ENCODE data around the gene P3H3.
A peak's percentile ranks its signal among the peaks of the same experiment; 100 is the strongest.
"Not testable (repeated sequence)": the region's sequence is repeated elsewhere in the genome, so short reads cannot be mapped to it uniquely, and the experiment has no call there.

Gene P3H3

DNA sequence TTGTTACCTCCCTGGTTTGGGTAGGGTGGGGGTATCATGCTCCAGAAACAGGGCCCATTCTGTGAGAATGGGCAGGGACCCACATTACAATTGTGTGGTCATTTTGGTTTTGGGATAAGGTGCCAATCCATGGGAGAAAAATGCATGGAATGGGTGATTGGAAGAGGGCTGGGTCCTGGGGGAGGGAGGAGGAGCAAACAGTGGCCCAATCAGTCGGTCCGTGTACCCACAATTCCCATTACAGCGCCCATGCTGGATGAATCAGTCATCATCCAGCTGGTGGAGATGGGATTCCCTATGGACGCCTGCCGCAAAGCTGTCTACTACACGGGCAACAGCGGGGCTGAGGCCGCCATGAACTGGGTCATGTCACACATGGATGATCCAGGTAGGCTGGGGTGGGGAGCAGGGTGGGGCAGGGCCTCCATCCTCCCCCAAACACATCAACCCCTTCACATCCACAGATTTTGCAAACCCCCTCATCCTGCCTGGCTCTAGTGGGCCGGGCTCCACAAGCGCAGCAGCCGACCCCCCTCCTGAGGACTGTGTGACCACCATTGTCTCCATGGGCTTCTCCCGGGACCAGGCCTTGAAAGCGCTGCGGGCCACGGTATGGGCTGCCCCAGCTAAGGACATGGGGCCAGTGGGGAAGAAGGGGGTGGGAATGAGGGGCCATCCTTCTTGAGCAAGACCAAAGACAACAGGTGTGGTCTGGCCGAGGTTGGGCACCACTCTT is 35.5 kb downstream of the P3H3 start:
- Histone ChIP-seq H3K9me3 (ENCODE audit: control insufficient read depth, low read length) (no peaks in the 10 kb centered on the region), H3K4me3 (ENCODE audit: low read length) (no peak overlapping the region), H3K4me1 (ENCODE audit: control insufficient read depth, insufficient read depth, low read length) (peaks cover 14% of the 10 kb centered on the region), H3K27me3 (replicated peaks; ENCODE audit: control insufficient read depth, insufficient read depth, low read length) (no peaks in the 10 kb centered on the region), H3K36me3 (ENCODE audit: control insufficient read depth, insufficient read depth, low read length, severe bottlenecking) (peaks cover 71% of the 10 kb centered on the region), H3K9ac (ENCODE audit: low read length) (no peak overlapping the region)
- DNase-seq (ENCODE audit: low read depth) = no peak

GRCh38 chr12:6865307-6865706 is 37.1 kb downstream of the P3H3 start:
- peaks cover 29% of the 10 kb centered on the region for H3K4me1 ChIP-seq (ENCODE audit: control insufficient read depth, insufficient read depth, low read length)
- not testable (repeated sequence) for H3K4me3 ChIP-seq (ENCODE audit: low read length); H3K9ac ChIP-seq (ENCODE audit: low read length); H3K27me3 ChIP-seq (replicated peaks; ENCODE audit: control insufficient read depth, insufficient read depth, low read length); H3K9me3 ChIP-seq (ENCODE audit: control insufficient read depth, low read length); DNase-seq (ENCODE audit: low read depth)
- peaks cover 68% of the 10 kb centered on the region for H3K36me3 ChIP-seq (ENCODE audit: control insufficient read depth, insufficient read depth, low read length, severe bottlenecking)

DNA sequence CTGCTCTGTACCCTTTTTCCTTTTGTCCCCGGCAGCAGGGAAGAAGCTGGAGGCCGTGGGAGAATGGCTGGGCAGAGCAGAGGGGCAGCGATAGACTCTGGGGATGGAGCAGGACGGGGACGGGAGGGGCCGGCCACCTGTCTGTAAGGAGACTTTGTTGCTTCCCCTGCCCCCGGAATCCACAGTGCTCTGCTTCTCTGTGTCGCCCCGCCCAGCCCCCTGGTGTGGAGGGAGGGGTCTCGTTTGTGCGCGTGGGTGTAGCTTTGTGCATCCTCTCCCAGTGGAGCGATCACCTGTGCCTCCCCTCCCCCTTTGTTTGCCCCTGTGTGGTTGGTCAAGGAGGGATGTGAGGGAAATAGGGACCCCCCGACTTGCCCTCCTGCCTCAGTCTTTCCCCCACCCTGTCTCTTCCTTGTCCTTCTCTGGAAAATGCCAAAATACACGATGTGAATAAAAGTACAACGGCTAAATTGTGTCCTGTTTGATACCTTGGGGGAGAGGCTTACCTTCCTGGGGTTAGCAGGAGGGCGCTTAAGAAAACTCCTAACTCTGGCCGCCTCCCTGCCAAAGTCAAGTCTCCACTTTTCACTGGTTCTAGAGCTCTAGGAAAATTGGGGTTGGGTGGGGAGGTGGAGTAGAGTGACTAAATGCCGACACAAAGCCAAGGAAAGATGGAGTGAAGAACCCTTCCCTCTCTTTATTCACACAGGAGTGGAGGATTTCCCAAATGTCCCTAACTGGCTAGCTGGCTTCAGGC is 38.1 kb downstream of the P3H3 start:
- Histone ChIP-seq H3K27me3 (replicated peaks; ENCODE audit: control insufficient read depth, insufficient read depth, low read length) (no peaks in the 10 kb centered on the region), H3K4me3 (ENCODE audit: low read length) (peak overlapping the region; percentile 78), H3K36me3 (ENCODE audit: control insufficient read depth, insufficient read depth, low read length, severe bottlenecking) (peaks cover 68% of the 10 kb centered on the region), H3K9ac (ENCODE audit: low read length) (peak overlapping the region; percentile 85), H3K4me1 (ENCODE audit: control insufficient read depth, insufficient read depth, low read length) (peaks cover 33% of the 10 kb centered on the region), H3K9me3 (ENCODE audit: control insufficient read depth, low read length) (no peaks in the 10 kb centered on the region)
- no peak for DNase-seq (ENCODE audit: low read depth)

DNA sequence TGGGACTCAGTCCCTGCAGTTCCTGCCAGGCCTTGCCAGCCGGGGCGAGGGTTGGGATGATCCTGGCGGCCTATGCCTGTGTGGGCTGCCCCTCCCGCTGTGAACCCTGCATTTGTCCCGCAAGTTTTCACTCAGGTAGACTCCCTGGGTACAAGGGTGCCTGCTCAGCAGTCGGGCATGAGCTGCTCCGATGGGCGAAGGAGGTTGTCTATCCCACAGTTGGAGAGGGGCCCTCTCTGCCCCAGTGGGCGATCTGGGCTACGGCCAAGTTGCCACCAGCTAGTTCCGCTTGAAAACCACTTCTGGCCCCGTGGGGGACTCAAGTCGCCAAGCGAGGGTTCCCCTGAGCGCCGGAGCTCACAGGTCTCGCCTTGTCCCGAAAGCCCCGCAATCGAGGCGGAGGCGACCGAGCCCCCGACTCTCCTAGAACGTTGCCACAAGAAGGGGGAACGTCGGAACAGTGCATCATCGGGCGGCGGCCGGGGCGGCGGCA is 38.8 kb downstream of the P3H3 start:
- H3K36me3 ChIP-seq (ENCODE audit: control insufficient read depth, insufficient read depth, low read length, severe bottlenecking) = peaks cover 62% of the 10 kb centered on the region

GRCh38 chr12:6867413-6868210 is 39.4 kb downstream of the P3H3 start, which contains the start of gene TPI1:
Gene TPI1, plus strand, starts transcription at chr12:6867531. Its CDS starts 36 bp downstream, at chr12:6867567.
- Histone ChIP-seq H3K4me3 (ENCODE audit: low read length) (peak within 1 kb of the TSS; percentile 88), H3K4me1 (ENCODE audit: control insufficient read depth, insufficient read depth, low read length) (peaks cover 41% of the 10 kb centered on the region), H3K9me3 (ENCODE audit: control insufficient read depth, low read length) (no peaks in the 10 kb centered on the region), H3K9ac (ENCODE audit: low read length) (peak within 1 kb of the TSS; percentile 98), H3K27me3 (replicated peaks; ENCODE audit: control insufficient read depth, insufficient read depth, low read length) (no peaks in the 10 kb centered on the region), H3K36me3 (ENCODE audit: control insufficient read depth, insufficient read depth, low read length, severe bottlenecking) (peaks cover 55% of the 10 kb centered on the region)
- peak; percentile 92 for DNase-seq (ENCODE audit: low read depth)

More for the DNA sequence above, 38.8 kb downstream of the P3H3 start:
- Histone ChIP-seq H3K4me3 (ENCODE audit: low read length) (peak overlapping the region; percentile 78), H3K4me1 (ENCODE audit: control insufficient read depth, insufficient read depth, low read length) (peaks cover 39% of the 10 kb centered on the region), H3K9me3 (ENCODE audit: control insufficient read depth, low read length) (no peaks in the 10 kb centered on the region), H3K9ac (ENCODE audit: low read length) (peak overlapping the region; percentile 85), H3K27me3 (replicated peaks; ENCODE audit: control insufficient read depth, insufficient read depth, low read length) (no peaks in the 10 kb centered on the region)
- DNase-seq (ENCODE audit: low read depth) = no peak

- H3K9ac ChIP-seq (ENCODE audit: low read length) = peak overlapping the region; percentile 98
- peak overlapping the region; percentile 88 for H3K4me3 ChIP-seq (ENCODE audit: low read length)
- no peaks in the 10 kb centered on the region for H3K9me3 ChIP-seq (ENCODE audit: control insufficient read depth, low read length)
- H3K4me1 ChIP-seq (ENCODE audit: control insufficient read depth, insufficient read depth, low read length) = peaks cover 41% of the 10 kb centered on the region
- H3K27me3 ChIP-seq (replicated peaks; ENCODE audit: control insufficient read depth, insufficient read depth, low read length) = no peaks in the 10 kb centered on the region
- H3K36me3 ChIP-seq (ENCODE audit: control insufficient read depth, insufficient read depth, low read length, severe bottlenecking) = peaks cover 47% of the 10 kb centered on the region
- DNase-seq (ENCODE audit: low read depth) = no peak
These were observed 40.2 kb downstream of the P3H3 start for GRCh38 chr12:6868211-6869048.

DNA sequence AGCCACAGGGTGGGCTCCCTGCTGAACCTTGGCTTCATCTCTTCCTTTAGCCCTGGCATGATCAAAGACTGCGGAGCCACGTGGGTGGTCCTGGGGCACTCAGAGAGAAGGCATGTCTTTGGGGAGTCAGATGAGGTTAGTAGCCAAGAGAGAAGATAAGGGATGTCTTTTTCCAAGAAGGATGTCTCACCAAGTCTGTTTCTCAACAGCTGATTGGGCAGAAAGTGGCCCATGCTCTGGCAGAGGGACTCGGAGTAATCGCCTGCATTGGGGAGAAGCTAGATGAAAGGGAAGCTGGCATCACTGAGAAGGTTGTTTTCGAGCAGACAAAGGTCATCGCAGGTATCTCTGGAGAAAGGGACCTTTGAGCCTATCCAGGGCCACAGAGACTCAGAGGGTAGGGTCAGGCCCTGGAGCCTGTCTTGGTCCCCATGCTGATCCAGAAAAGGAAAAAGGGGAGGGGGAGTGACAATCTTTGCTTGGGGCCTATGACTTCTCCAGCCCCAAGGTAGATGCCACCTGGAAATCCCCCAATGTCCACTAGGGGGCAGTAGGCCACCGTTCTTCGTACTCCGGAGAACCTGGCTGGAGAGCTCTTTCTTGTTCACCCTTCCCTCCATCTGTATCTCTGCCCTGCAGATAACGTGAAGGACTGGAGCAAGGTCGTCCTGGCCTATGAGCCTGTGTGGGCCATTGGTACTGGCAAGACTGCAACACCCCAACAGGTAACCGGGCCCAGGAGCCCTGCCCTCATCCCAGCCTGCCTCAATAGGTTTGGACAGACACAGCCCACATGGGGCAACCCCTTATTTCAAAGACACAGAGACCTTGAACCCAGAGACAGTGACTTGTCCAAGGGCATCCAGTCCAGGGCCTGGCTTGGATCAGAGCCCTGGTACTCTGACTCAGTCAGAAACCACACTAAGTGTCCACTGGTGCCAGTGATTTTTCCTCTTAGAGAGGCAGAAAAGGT is 41.1 kb downstream of the P3H3 start:
- DNase-seq (ENCODE audit: low read depth) = peak; percentile 87
- H3K4me1 ChIP-seq (ENCODE audit: control insufficient read depth, insufficient read depth, low read length) = peaks cover 43% of the 10 kb centered on the region
- H3K9ac ChIP-seq (ENCODE audit: low read length) = peak overlapping the region; percentile 98
- no peaks in the 10 kb centered on the region for H3K27me3 ChIP-seq (replicated peaks; ENCODE audit: control insufficient read depth, insufficient read depth, low read length)
- peaks cover 39% of the 10 kb centered on the region for H3K36me3 ChIP-seq (ENCODE audit: control insufficient read depth, insufficient read depth, low read length, severe bottlenecking)
- no peaks in the 10 kb centered on the region for H3K9me3 ChIP-seq (ENCODE audit: control insufficient read depth, low read length)
- peak overlapping the region; percentile 88 for H3K4me3 ChIP-seq (ENCODE audit: low read length)

GRCh38 chr12:6870304-6870703 is 42.1 kb downstream of the P3H3 start:
- Histone ChIP-seq H3K4me1 (ENCODE audit: control insufficient read depth, insufficient read depth, low read length) (peaks cover 43% of the 10 kb centered on the region), H3K36me3 (ENCODE audit: control insufficient read depth, insufficient read depth, low read length, severe bottlenecking) (peaks cover 29% of the 10 kb centered on the region)
- H3K27me3 ChIP-seq (replicated peaks; ENCODE audit: control insufficient read depth, insufficient read depth, low read length) = not testable (repeated sequence)

DNA sequence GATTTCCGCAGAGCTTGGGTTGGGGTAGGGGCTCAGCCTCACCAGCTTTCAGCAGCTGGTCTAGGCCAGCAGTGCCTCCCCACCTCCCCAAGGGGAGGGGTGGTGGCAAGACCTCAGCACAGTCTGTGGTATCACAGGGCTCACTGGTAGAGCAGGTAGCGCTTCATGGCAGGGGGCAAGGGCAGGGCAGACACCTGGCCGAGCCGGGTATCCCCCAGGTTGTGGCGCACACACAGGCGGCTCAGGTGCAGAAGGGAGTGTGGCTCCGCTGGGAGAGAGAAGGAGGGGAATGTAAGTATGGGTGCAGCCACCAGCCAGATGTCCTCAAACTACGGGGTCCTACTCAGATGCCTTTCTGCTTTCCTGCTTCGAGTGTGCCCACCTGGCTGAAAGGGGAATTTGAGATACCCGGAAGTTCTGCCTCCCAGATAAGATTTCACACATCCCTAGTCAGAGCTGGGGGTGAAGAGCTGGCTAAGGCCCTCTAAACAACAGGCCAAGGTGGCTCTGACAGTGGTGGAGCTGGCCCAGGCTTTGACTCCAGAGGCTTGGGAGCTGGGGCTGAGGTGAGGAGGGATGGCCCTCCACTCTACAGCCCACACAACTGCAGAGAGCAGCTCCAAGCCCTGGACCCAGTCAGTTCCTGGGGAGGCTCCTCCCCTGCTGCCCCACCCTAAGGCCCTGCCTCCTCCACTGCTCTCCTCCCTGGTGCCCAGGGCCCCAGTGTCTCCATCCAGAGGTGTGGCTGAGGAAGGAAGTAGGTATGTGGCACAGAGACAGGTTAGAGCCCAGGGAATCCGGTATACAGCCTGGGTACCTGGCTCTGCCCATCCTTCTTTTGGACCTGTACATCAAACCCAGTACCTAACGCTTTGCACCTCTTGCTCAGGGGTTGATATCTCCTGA is 43.1 kb downstream of the P3H3 start:
- H3K36me3 ChIP-seq (ENCODE audit: control insufficient read depth, insufficient read depth, low read length, severe bottlenecking) = peaks cover 22% of the 10 kb centered on the region
- peak overlapping the region; percentile 85 for H3K4me3 ChIP-seq (ENCODE audit: low read length)
- peaks cover 42% of the 10 kb centered on the region for H3K4me1 ChIP-seq (ENCODE audit: control insufficient read depth, insufficient read depth, low read length)
- no peaks in the 10 kb centered on the region for H3K9me3 ChIP-seq (ENCODE audit: control insufficient read depth, low read length)
- DNase-seq (ENCODE audit: low read depth) = peak; percentile 44
- peak overlapping the region; percentile 98 for H3K9ac ChIP-seq (ENCODE audit: low read length)
- H3K27me3 ChIP-seq (replicated peaks; ENCODE audit: control insufficient read depth, insufficient read depth, low read length) = no peaks in the 10 kb centered on the region

More at GRCh38 chr12:6870304-6870703, 42.1 kb downstream of the P3H3 start:
- H3K9ac ChIP-seq (ENCODE audit: low read length) = peak overlapping the region; percentile 98
- H3K9me3 ChIP-seq (ENCODE audit: control insufficient read depth, low read length); DNase-seq (ENCODE audit: low read depth); H3K4me3 ChIP-seq (ENCODE audit: low read length): not testable (repeated sequence)
